Measurements from ENCODE around the gene NUP93. TPM values are rescaled to one million over a fixed set of nuclear protein-coding genes. Genes with fewer than 3 reads are reported as not detected.
A peak's percentile ranks its signal among the peaks of the same experiment; 100 is the strongest.

Gene NUP93
- total RNA-seq, 2 donors from 2014 or later, result 38.8 to 73.3 TPM

DNA sequence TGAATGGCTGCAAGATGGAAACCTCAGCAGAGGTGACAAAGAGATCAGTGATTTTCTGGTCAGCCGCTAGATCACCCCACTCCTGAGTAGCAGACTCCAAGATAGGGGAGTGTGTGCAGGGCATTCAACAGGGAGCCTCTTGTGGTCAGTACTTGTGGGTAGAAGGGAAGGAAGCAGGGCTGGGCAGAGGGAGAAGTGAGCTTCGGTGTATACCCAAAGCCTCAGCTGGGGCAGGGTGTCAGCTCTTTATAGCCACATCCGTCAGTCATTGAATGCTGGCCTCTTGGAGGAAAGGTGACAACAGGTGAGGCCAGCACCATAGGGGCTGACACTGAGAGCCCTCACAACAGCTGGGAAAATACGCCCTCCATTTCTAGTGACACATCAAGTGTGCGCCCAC, 132.8 kb downstream of the NUP93 start:
- H3K9me3 ChIP-seq, result no peaks in the 10 kb centered on the region
- WGBS, result 84% methylated on average over 5 of the region's 5 CpGs
- no peaks in the 10 kb centered on the region for H3K27me3 ChIP-seq (replicated peaks; ENCODE audit: insufficient read depth)
- TF ChIP-seq POLR2A (IDR thresholded peaks at IDR 0.05) (no peak), POLR2AphosphoS5 (IDR thresholded peaks at IDR 0.05) (no peak)
- TF ChIP-seq, protein P1, sequence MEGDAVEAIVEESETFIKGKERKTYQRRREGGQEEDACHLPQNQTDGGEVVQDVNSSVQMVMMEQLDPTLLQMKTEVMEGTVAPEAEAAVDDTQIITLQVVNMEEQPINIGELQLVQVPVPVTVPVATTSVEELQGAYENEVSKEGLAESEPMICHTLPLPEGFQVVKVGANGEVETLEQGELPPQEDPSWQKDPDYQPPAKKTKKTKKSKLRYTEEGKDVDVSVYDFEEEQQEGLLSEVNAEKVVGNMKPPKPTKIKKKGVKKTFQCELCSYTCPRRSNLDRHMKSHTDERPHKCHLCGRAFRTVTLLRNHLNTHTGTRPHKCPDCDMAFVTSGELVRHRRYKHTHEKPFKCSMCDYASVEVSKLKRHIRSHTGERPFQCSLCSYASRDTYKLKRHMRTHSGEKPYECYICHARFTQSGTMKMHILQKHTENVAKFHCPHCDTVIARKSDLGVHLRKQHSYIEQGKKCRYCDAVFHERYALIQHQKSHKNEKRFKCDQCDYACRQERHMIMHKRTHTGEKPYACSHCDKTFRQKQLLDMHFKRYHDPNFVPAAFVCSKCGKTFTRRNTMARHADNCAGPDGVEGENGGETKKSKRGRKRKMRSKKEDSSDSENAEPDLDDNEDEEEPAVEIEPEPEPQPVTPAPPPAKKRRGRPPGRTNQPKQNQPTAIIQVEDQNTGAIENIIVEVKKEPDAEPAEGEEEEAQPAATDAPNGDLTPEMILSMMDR (IDR thresholded peaks at IDR 0.05), result no peak
- peaks cover 4% of the 10 kb centered on the region for H3K4me1 ChIP-seq (replicated peaks)
- no peak for DNase-seq (ENCODE audit: low spot score)
- intact Hi-C loops (cut with DNase I), result no loop called here
- no peak overlapping the region for H3K4me3 ChIP-seq
- H3K36me3 ChIP-seq, result no peaks in the 10 kb centered on the region
- H3K27ac ChIP-seq, result no peak overlapping the region

DNA sequence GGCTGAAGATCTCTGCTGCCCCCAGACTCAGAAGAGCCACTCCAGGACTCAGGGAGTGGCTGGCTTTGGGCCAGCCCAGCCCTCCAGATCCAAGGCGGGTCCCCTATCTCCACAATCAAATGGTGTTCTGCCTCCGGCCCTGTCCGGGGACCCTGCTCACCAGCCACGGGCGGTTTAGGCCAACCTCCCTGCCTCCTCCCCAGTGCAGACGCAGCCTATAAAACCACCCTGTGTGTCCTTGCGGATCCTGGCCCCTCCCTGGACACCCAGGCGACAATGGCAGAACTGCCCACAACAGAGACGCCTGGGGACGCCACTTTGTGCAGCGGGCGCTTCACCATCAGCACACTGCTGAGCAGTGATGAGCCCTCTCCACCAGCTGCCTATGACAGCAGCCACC, 135.0 kb downstream of the NUP93 start, which contains the start of gene SLC12A3:
Gene SLC12A3, plus strand, starts transcription at position 248 of the 400 bp plus-strand sequence. Its CDS starts 29 bp downstream, at position 277.
- intact Hi-C loops (cut with DNase I), result loop anchor here (5.0 kb wide), 1 partner anchor 87 kb away; no protein-coding TSS in a partner anchor
- Histone ChIP-seq H3K9me3 (no peaks in the 10 kb centered on the region), H3K4me3 (no peak within 1 kb of the TSS), H3K27me3 (replicated peaks; ENCODE audit: insufficient read depth) (no peaks in the 10 kb centered on the region), H3K27ac (no peak within 1 kb of the TSS), H3K36me3 (no peaks in the 10 kb centered on the region), H3K4me1 (replicated peaks) (peaks cover 6% of the 10 kb centered on the region)
- TF ChIP-seq POLR2A (IDR thresholded peaks at IDR 0.05) (no peak), POLR2AphosphoS5 (IDR thresholded peaks at IDR 0.05) (no peak)
- TF ChIP-seq, protein P1 (IDR thresholded peaks at IDR 0.05), result no peak
- DNase-seq (ENCODE audit: low spot score), result no peak
- 80% methylated on average over 12 of the region's 12 CpGs for WGBS

DNA sequence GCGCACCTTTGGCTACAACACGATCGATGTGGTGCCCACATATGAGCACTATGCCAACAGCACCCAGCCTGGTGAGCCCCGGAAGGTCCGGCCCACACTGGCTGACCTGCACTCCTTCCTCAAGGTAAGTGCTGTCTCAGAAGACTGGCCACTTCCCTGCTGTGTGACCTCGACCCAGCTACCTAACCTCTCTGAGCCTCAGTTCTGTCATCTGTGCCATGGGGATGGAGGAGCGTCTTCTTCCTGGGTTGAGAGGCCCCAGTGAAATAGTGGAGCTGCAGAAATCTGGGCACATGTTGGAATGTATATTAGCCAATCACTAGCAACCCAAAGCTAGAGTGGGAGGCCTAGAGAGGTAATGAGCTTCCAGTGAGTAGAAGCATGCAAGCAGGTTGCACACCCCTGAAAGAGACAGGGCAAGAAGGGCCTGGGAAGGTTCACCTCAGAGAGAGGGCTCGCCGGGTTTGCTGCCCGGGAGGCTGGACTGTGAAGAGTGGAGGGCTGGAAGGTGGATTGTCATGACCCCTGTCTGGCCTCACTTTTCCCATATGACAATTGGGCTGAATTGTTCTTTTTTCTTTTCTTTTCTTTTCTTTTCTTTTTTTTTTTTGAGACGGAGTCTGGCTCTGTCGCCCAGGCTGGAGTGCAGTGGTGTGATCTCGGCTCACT, 135.6 kb downstream of the NUP93 start:
- intact Hi-C loops (cut with DNase I), result loop anchor here (5.0 kb wide), 1 partner anchor 87 kb away; no protein-coding TSS in a partner anchor
- peaks cover 6% of the 10 kb centered on the region for H3K4me1 ChIP-seq (replicated peaks)
- WGBS, result 98% methylated on average over 13 of the region's 13 CpGs
- H3K4me3 ChIP-seq, result no peak overlapping the region
- no peak for TF ChIP-seq POLR2AphosphoS5 (IDR thresholded peaks at IDR 0.05)
- TF ChIP-seq, protein P1 (IDR thresholded peaks at IDR 0.05), result no peak
- no peak for TF ChIP-seq POLR2A (IDR thresholded peaks at IDR 0.05)
- H3K27ac ChIP-seq, result no peak overlapping the region
- no peak for DNase-seq (ENCODE audit: low spot score)
- no peaks in the 10 kb centered on the region for H3K27me3 ChIP-seq (replicated peaks; ENCODE audit: insufficient read depth)
- H3K9me3 ChIP-seq, result no peaks in the 10 kb centered on the region
- no peaks in the 10 kb centered on the region for H3K36me3 ChIP-seq

DNA sequence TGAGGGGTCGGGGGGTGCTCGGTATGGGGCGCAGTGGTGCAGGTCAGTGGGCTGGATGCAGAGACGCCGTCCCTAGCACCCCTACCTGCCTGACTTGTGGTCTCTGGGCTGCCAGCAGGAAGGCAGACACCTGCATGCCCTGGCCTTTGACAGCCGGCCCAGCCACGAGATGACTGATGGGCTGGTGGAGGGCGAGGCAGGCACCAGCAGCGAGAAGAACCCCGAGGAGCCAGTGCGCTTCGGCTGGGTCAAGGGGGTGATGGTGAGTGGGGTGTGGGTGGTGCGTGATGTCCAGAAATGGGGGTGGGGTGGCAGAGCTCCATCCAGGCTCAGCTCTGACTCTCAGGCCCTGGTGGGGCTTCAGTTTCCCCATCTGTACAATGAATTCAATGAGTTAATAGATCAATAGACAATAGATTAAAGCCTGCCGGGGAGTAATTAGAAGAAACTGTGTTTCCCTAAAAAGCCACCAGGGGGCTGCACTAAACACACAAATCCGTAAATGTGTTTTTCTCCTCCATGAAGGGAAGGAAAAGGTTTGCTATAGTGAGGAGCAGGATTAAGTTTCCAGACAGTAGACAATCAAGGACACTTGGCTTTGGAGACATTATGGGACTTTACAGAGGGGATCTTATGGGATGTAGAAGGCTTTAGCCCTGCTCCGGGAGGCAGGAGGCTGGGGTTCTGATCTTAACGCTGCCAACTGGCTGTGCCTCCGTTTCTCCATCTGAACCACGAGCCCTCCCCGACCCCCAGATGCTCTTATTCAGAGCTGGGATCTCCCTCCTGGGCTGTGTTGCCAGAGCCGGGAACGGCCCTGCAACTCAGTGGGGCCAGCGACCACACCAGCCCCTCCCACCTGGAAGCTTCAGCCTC, 137.3 kb downstream of the NUP93 start:
- intact Hi-C loops (cut with DNase I), result loop anchor here (5.0 kb wide), 1 partner anchor 85 kb away; no protein-coding TSS in a partner anchor
- peak; percentile 60 for DNase-seq (ENCODE audit: low spot score)
- Histone ChIP-seq H3K4me3 (no peak overlapping the region), H3K36me3 (no peaks in the 10 kb centered on the region), H3K27ac (peak overlapping the region in 1 of 2 donors; percentile 36), H3K9me3 (no peaks in the 10 kb centered on the region), H3K27me3 (replicated peaks; ENCODE audit: insufficient read depth) (no peaks in the 10 kb centered on the region), H3K4me1 (replicated peaks) (peaks cover 9% of the 10 kb centered on the region)
- 43% methylated on average over 23 of the region's 23 CpGs for WGBS
- no peak for TF ChIP-seq POLR2A (IDR thresholded peaks at IDR 0.05)
- peak; percentile 70 for TF ChIP-seq POLR2AphosphoS5 (IDR thresholded peaks at IDR 0.05)
- TF ChIP-seq, protein P1 (IDR thresholded peaks at IDR 0.05), result peak; percentile 55 to 93 (median 89)

All from prostate gland (tissue), 2 donors.